Spleen (tissue), 7 donors: Measurements from ENCODE around the gene PNPLA6.

ENCODE experiments used
- POLR2A ChIP-seq, 3 donors: fragments of 450-650 bp; IDR thresholded peaks; one replicate each; pipeline ENCODE4 v1.5.1; 2017; ENCODE audit warnings: antibody characterized with exemption in 3 of 3, mild to moderate bottlenecking in 1 of 3
- POLR2AphosphoS5 ChIP-seq, 3 donors: sonication (generic); formaldehyde crosslinking; IDR thresholded peaks; one replicate each; pipeline ENCODE4 v1.5.1; 2017; ENCODE audit warnings: antibody characterized with exemption in 3 of 3
- TF ChIP-seq, protein P1 (sequence below), 11 experiments: fragments of 200-600 bp in 7 of 11; fragments of 450-650 bp in 4 of 11; sonication (generic) in 4 of 11; IDR thresholded peaks in 8 of 11; conservative IDR thresholded peaks in 3 of 11; 1 replicate in 7 of 11; 2 replicates in 4 of 11; pipeline versions ENCODE4 v1.4.0 to v1.8.0; 2016 to 2021; ENCODE audit warnings: antibody characterized with exemption in 11 of 11, inconsistent platforms in 4 of 11, mild to moderate bottlenecking in 1 of 11
- donor health status: DM: no; HTN: no; CAD: no; lungs with moderate emphysema.
- donor health status: DM: no; HTN: no; CAD: no.
- donor health status: DM: no; HTN: no; CAD: no.

DNA sequence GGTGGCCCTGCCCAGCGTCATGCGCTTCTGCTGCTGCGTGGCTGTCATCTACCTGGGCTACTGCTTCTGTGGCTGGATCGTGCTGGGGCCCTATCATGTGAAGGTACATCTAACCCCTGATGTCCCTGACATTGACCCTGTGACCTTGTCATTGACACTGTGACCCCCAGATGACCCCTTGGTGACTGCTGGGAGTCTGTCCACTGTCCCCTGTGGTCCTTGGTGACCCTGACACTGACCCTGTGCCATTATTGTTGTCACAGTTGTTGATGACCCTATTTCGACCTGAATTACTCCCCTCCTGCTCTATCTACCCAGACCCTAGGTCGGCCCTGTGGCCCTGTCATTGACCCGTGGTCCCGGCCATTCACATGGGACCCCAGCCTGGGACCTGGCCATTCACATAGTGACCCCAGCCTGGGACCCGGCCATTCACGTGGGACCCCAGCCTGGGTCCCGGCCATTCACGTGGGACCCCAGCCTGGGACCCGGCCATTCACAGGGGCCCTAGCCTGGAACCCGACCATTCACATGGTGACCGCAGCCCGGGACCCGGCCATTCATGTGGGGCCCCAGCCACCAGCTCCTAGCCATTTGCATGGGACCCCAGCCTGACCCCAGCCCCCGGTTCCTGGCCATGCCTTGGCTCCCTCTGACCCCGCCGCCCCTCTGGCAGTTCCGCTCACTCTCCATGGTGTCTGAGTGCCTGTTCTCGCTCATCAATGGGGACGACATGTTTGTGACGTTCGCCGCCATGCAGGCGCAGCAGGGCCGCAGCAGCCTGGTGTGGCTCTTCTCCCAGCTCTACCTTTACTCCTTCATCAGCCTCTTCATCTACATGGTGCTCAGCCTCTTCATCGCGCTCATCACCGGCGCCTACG is 5.7 kb upstream of the PNPLA6 start:
- TF ChIP-seq, protein P1, sequence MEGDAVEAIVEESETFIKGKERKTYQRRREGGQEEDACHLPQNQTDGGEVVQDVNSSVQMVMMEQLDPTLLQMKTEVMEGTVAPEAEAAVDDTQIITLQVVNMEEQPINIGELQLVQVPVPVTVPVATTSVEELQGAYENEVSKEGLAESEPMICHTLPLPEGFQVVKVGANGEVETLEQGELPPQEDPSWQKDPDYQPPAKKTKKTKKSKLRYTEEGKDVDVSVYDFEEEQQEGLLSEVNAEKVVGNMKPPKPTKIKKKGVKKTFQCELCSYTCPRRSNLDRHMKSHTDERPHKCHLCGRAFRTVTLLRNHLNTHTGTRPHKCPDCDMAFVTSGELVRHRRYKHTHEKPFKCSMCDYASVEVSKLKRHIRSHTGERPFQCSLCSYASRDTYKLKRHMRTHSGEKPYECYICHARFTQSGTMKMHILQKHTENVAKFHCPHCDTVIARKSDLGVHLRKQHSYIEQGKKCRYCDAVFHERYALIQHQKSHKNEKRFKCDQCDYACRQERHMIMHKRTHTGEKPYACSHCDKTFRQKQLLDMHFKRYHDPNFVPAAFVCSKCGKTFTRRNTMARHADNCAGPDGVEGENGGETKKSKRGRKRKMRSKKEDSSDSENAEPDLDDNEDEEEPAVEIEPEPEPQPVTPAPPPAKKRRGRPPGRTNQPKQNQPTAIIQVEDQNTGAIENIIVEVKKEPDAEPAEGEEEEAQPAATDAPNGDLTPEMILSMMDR (IDR thresholded peaks at IDR 0.05 in 8 of 11, conservative IDR thresholded peaks at IDR 0.05 in 3 of 11), result no peak
- TF ChIP-seq POLR2A (IDR thresholded peaks at IDR 0.05), result no peak
- peak in 2 of 3 donors; percentile 18 to 23 for TF ChIP-seq POLR2AphosphoS5 (IDR thresholded peaks at IDR 0.05)
